Peyer's patch (tissue), 4 donors: ENCODE data around the gene ACO2. TPM values are rescaled to one million over a fixed set of nuclear protein-coding genes. Genes with fewer than 3 reads are reported as not detected.

Experiments used
- DNase-seq, 3 donors: peaks; one replicate each; pipeline ENCODE4 v3.0.0-alpha.2; 2017 to 2019
- H3K27ac ChIP-seq, 4 donors: fragments of 200-600 bp; sonication (generic); one replicate each; pipeline ENCODE4 v1.5.1; 2016 to 2019
- H3K27me3 ChIP-seq, 2 donors: fragments of 200-600 bp; sonication (generic); one replicate each; pipeline ENCODE4 v1.5.1; 2019
- H3K36me3 ChIP-seq, 3 donors: fragments of 200-600 bp; sonication (generic); one replicate each; pipeline ENCODE4 v1.5.1; 2016 to 2019
- H3K4me1 ChIP-seq, 4 donors: fragments of 200-600 bp; sonication (generic); one replicate each; pipeline ENCODE4 v1.5.1; 2016 to 2019
- H3K4me3 ChIP-seq, 4 donors: fragments of 200-600 bp; sonication (generic); 1 replicate in 3 of 4; 2 replicates in 1 of 4; pipeline ENCODE4 v1.5.1; 2016 to 2019; ENCODE audit warnings: mild to moderate bottlenecking in 1 of 4
- H3K9me3 ChIP-seq, 4 donors: fragments of 200-600 bp; sonication (generic); one replicate each; pipeline ENCODE4 v1.5.1; 2016 to 2019; ENCODE audit warnings: mild to moderate bottlenecking in 1 of 4
- POLR2A ChIP-seq, 2 donors: fragments of 450-650 bp; IDR thresholded peaks; one replicate each; pipeline ENCODE4 v1.5.1; 2017; ENCODE audit warnings: antibody characterized with exemption in 2 of 2, mild to moderate bottlenecking in 2 of 2, moderate library complexity in 2 of 2
- total RNA-seq, 4 donors: library from RNA; depleted of rRNA; stranded (reverse); fragments of >200 nt; gene quantifications; one replicate each; pipeline ENCODE4 v1.1.0, GENCODE V29; 2016
- TF ChIP-seq, protein P1 (sequence below), 6 experiments: fragments of 450-650 bp in 4 of 6; fragments of 200-600 bp in 2 of 6; sonication (generic) in 1 of 6; IDR thresholded peaks; one replicate each; pipeline ENCODE4 v1.5.1; 2017 to 2019; ENCODE audit warnings: antibody characterized with exemption in 6 of 6, mild to moderate bottlenecking in 3 of 6, moderate library complexity in 1 of 6

Gene ACO2
- total RNA-seq, 4 donors from 2014 or later: 115 to 394 (median 356) TPM

DNA sequence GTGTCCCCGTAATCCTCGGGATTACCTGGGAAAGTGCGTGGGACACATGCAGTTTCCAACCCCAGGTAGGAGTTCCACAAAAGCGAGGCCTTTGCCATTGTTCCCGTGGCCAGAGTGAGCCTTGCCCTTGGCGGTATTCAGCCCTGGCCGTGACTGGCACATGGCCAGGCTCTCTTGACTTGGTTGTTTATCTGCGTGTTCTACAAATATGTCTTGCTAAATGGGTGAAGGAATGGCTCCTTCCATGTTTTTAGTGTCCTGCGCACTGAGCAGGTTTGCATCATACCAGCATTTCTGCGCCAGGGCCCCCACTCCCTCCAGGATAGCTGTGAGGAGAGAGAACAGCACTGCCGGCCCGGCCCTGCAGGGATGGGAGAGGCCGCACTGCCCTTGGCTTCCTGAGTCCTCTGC lies 55.3 kb downstream of the ACO2 start:
- no peak overlapping the region for H3K4me3 ChIP-seq
- TF ChIP-seq, protein P1, sequence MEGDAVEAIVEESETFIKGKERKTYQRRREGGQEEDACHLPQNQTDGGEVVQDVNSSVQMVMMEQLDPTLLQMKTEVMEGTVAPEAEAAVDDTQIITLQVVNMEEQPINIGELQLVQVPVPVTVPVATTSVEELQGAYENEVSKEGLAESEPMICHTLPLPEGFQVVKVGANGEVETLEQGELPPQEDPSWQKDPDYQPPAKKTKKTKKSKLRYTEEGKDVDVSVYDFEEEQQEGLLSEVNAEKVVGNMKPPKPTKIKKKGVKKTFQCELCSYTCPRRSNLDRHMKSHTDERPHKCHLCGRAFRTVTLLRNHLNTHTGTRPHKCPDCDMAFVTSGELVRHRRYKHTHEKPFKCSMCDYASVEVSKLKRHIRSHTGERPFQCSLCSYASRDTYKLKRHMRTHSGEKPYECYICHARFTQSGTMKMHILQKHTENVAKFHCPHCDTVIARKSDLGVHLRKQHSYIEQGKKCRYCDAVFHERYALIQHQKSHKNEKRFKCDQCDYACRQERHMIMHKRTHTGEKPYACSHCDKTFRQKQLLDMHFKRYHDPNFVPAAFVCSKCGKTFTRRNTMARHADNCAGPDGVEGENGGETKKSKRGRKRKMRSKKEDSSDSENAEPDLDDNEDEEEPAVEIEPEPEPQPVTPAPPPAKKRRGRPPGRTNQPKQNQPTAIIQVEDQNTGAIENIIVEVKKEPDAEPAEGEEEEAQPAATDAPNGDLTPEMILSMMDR (IDR thresholded peaks at IDR 0.05): peak in 1 of 6 experiments; percentile 9
- no peak for TF ChIP-seq POLR2A (IDR thresholded peaks at IDR 0.05)
- H3K27me3 ChIP-seq: no peaks in the 10 kb centered on the region
- peak overlapping the region; percentile 62 to 86 (median 70) for H3K27ac ChIP-seq
- peak in 2 of 3 donors; percentile 35 to 72 for DNase-seq
- peaks cover 0 to 97% (median 0%) of the 10 kb centered on the region in 3 donors for H3K36me3 ChIP-seq
- no peaks in the 10 kb centered on the region for H3K9me3 ChIP-seq
- H3K4me1 ChIP-seq: peaks cover 0 to 24% (median 8%) of the 10 kb centered on the region in 4 donors

DNA sequence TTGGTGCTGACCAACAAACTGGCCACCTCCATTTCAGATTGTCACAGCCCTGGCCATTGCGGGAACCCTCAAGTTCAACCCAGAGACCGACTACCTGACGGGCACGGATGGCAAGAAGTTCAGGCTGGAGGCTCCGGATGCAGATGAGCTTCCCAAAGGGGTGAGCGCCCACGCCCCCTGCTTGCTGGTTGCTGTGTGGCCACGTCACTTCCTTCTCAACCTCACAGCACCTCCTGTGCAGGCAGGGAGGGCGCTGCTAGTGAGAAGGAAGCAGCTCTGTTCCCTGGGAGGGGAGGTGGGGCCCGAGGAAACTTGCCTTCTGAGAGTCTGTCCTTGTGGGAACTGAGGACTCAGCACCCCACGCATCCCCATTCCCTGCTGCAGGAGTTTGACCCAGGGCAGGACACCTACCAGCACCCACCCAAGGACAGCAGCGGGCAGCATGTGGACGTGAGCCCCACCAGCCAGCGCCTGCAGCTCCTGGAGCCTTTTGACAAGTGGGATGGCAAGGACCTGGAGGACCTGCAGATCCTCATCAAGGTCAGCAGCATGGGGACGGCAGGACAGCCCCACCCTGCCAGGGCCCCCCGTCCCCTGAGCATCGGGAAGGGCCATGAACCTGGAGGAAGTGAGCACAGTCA lies 56.0 kb downstream of the ACO2 start:
- H3K36me3 ChIP-seq: peaks cover 0 to 97% (median 0%) of the 10 kb centered on the region in 3 donors
- DNase-seq: peak in 2 of 3 donors; percentile 63 to 73
- H3K27me3 ChIP-seq: no peaks in the 10 kb centered on the region
- no peak overlapping the region for H3K4me3 ChIP-seq
- TF ChIP-seq, protein P1 (IDR thresholded peaks at IDR 0.05): no peak
- no peak for TF ChIP-seq POLR2A (IDR thresholded peaks at IDR 0.05)
- H3K9me3 ChIP-seq: no peaks in the 10 kb centered on the region
- peaks cover 0 to 24% (median 8%) of the 10 kb centered on the region in 4 donors for H3K4me1 ChIP-seq
- H3K27ac ChIP-seq: peak overlapping the region; percentile 62 to 86 (median 70)

DNA sequence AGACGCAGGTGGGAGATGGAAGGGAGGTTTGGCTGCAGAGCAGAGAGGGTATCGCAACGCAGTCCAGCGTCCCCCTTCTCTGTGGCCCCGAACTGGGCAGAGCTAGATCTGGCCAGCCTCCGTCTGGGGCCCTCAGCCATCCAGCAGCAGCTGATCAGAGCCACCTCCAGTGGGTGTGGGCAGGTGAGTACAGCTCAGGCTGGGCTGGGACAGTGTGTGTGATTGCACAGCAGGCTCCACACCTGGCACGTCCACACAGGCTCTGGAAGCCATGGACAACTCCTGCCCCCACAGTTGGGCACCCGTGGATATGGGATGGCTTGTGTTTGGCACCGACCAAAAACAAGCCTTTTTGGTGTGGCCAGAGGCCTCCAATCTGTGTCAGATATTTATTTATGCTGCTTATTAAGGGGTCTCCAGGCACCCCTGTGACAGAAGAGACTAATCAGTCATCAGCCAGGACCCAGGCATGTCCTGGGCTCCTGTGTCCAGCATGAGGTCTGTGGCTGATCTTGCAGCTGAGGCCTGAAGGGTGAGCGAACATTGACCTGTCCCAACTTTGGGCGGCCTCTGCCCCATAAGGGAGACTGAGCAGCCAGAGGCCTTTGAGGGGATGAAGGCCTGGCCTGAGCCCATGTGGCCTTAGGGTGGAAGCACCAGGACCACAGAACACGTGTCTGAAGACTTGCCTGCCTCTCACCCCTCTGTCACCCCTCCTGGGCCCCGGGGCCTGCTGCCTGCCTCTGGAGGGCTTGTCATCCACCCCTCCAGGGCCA lies 56.7 kb downstream of the ACO2 start:
- no peaks in the 10 kb centered on the region for H3K9me3 ChIP-seq
- H3K4me1 ChIP-seq: peaks cover 0 to 24% (median 8%) of the 10 kb centered on the region in 4 donors
- H3K4me3 ChIP-seq: no peak overlapping the region
- TF ChIP-seq, protein P1 (IDR thresholded peaks at IDR 0.05): no peak
- TF ChIP-seq POLR2A (IDR thresholded peaks at IDR 0.05): no peak
- no peaks in the 10 kb centered on the region for H3K27me3 ChIP-seq
- H3K36me3 ChIP-seq: peaks cover 0 to 96% (median 0%) of the 10 kb centered on the region in 3 donors
- H3K27ac ChIP-seq: peak overlapping the region; percentile 62 to 86 (median 70)
- no peak for DNase-seq

DNA sequence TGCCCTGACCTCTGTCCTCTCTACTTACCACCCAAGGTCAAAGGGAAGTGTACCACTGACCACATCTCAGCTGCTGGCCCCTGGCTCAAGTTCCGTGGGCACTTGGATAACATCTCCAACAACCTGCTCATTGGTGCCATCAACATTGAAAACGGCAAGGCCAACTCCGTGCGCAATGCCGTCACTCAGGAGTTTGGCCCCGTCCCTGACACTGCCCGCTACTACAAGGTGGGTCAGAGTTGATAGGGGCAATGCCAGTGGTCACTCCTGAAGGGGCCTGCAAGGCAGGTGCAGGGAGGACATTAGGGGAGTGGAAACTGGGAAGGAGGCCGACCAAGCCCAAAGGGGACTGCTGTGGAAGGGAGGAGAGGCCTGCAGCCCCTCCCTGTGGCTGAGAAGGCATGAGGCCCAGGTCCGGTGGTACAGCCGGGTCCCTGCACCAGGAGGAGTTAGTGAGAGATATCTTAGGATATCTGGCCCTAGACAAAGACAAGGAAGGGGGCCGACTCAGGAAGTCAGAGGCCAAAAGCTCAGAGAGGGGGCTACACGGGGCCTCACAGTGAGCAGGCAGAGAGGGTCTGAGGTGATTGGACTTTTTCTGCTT lies 57.4 kb downstream of the ACO2 start:
- peak overlapping the region in 2 of 4 donors; percentile 74 to 86 for H3K27ac ChIP-seq
- no peaks in the 10 kb centered on the region for H3K27me3 ChIP-seq
- peaks cover 0 to 98% (median 0%) of the 10 kb centered on the region in 3 donors for H3K36me3 ChIP-seq
- no peak for DNase-seq
- TF ChIP-seq, protein P1 (IDR thresholded peaks at IDR 0.05): no peak
- TF ChIP-seq POLR2A (IDR thresholded peaks at IDR 0.05): no peak
- H3K9me3 ChIP-seq: no peaks in the 10 kb centered on the region
- no peak overlapping the region for H3K4me3 ChIP-seq
- peaks cover 0 to 24% (median 8%) of the 10 kb centered on the region in 4 donors for H3K4me1 ChIP-seq
